Suprapubic skin (tissue), 4 donors: Measurements from ENCODE around the gene HOXA5.

Experiments
- EP300 ChIP-seq: sonication (generic); formaldehyde crosslinking; IDR thresholded peaks from one replicate; pipeline ENCODE4 v1.6.1; 2017; ENCODE audit warnings: antibody characterized with exemption
- POLR2A ChIP-seq, 2 donors: fragments of 450-650 bp; IDR thresholded peaks; one replicate each; pipeline ENCODE4 v1.6.1; 2017; ENCODE audit warnings: antibody characterized with exemption in 2 of 2, mild to moderate bottlenecking in 2 of 2, moderate library complexity in 2 of 2
- POLR2AphosphoS5 ChIP-seq, 3 donors: sonication (generic); formaldehyde crosslinking; IDR thresholded peaks; one replicate each; pipeline ENCODE4 v1.6.1; 2017; ENCODE audit warnings: antibody characterized with exemption in 3 of 3
- TF ChIP-seq, protein P1 (sequence below), 2 donors: fragments of 200-600 bp in 1 of 2; fragments of 450-650 bp in 1 of 2; sonication (generic) in 1 of 2; IDR thresholded peaks; one replicate each; pipeline ENCODE4 v1.5.1; 2016 to 2019; ENCODE audit warnings: antibody characterized with exemption in 2 of 2, mild to moderate bottlenecking in 1 of 2, moderate library complexity in 1 of 2

GRCh38 chr7:27174874-27175625, 31.6 kb upstream of the HOXA5 start:
- no peak for TF ChIP-seq POLR2A (IDR thresholded peaks at IDR 0.05)
- TF ChIP-seq, protein P1, sequence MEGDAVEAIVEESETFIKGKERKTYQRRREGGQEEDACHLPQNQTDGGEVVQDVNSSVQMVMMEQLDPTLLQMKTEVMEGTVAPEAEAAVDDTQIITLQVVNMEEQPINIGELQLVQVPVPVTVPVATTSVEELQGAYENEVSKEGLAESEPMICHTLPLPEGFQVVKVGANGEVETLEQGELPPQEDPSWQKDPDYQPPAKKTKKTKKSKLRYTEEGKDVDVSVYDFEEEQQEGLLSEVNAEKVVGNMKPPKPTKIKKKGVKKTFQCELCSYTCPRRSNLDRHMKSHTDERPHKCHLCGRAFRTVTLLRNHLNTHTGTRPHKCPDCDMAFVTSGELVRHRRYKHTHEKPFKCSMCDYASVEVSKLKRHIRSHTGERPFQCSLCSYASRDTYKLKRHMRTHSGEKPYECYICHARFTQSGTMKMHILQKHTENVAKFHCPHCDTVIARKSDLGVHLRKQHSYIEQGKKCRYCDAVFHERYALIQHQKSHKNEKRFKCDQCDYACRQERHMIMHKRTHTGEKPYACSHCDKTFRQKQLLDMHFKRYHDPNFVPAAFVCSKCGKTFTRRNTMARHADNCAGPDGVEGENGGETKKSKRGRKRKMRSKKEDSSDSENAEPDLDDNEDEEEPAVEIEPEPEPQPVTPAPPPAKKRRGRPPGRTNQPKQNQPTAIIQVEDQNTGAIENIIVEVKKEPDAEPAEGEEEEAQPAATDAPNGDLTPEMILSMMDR (IDR thresholded peaks at IDR 0.05) = no peak
- TF ChIP-seq EP300 = no peak
- no peak for TF ChIP-seq POLR2AphosphoS5 (IDR thresholded peaks at IDR 0.05)
